C4-2B (cell line): ENCODE data around the gene INHBC.
"Not testable (repeated sequence)": the region's sequence is repeated elsewhere in the genome, so short reads cannot be mapped to it uniquely, and the experiment has no call there.

Experiments used
- H3K27ac ChIP-seq: fragments of 450-650 bp; 2 replicates; pipeline ENCODE4 v1.5.1; 2017
- ZFX ChIP-seq: fragments of 450-650 bp; IDR thresholded peaks from 2 replicates; pipeline ENCODE4 v1.6.1; 2017
- TF ChIP-seq, protein P1 (sequence below): fragments of 450-650 bp; conservative IDR thresholded peaks from 2 replicates; pipeline ENCODE4 v1.5.1; 2017; ENCODE audit warnings: mild to moderate bottlenecking

INHBC gene

DNA sequence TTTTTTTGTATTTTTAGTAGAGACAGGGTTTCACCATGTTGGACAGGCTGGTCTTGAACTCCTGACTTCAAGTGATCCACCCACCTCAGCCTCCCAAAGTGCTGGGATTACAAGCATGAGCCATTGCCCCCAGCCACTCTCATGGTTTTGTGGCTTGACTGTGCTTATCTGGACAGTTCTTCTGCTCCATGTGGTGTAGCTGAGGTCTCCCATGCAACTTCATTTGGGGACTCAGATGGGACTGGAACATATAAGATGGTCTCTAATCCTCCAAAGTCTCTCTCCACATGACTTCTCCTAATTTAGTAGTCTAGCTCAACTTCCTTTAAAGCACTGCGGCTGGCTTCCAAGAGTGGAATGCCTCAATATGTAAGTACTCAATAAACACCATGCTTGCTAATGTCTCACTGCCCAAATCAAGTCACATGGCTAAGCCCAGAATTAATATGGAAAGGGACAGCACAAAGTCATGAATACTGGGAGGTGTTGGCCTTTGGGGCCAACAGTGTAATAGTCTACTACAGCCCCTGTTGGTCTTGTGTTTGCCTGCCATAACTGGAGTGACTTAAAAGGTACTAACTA lies 7.4 kb downstream of the INHBC start:
- H3K27ac ChIP-seq = no peak overlapping the region
- TF ChIP-seq, protein P1, sequence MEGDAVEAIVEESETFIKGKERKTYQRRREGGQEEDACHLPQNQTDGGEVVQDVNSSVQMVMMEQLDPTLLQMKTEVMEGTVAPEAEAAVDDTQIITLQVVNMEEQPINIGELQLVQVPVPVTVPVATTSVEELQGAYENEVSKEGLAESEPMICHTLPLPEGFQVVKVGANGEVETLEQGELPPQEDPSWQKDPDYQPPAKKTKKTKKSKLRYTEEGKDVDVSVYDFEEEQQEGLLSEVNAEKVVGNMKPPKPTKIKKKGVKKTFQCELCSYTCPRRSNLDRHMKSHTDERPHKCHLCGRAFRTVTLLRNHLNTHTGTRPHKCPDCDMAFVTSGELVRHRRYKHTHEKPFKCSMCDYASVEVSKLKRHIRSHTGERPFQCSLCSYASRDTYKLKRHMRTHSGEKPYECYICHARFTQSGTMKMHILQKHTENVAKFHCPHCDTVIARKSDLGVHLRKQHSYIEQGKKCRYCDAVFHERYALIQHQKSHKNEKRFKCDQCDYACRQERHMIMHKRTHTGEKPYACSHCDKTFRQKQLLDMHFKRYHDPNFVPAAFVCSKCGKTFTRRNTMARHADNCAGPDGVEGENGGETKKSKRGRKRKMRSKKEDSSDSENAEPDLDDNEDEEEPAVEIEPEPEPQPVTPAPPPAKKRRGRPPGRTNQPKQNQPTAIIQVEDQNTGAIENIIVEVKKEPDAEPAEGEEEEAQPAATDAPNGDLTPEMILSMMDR = no peak
- TF ChIP-seq ZFX = no peak

DNA sequence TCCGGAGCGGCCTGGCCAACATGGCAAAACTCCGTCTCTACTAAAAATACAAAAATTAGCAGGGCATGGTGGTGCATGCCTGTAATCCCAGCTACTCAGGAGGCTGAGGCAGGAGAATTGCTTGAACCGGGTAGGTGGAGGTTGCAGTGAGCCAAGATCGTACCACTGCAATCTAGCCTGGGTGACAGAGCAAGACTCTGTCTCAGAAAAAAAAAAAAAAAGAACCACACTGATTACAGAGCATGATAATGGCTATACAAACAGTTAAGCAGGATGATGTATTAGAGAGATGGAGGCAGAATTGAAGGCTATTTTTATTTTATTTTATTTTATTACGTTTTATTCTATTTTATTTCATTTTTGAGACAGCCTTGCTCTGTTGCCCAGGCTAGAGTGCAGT lies 9.8 kb downstream of the INHBC start:
- H3K27ac ChIP-seq = not testable (repeated sequence)

DNA sequence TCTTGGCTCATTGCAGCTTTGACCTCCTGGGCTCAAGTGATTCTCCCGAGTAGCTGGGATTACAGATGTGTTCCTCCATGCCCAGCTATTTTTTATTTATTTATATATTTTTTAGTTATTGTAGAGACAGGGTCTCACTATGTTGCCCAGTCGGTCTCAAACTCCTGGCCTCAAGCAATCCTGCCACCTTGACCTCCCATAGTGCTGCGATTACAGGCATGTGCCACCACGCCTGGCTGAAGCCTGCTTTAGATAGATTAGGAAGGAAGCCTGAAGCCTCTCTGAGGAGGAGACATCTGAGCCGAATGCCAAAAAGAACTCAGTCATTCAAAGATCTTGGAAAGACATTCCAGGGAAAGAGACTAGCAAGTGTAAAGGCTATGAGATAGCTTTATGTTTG lies 10.2 kb downstream of the INHBC start:
- H3K27ac ChIP-seq = no peak overlapping the region
- TF ChIP-seq, protein P1 = no peak
- TF ChIP-seq ZFX = no peak

DNA sequence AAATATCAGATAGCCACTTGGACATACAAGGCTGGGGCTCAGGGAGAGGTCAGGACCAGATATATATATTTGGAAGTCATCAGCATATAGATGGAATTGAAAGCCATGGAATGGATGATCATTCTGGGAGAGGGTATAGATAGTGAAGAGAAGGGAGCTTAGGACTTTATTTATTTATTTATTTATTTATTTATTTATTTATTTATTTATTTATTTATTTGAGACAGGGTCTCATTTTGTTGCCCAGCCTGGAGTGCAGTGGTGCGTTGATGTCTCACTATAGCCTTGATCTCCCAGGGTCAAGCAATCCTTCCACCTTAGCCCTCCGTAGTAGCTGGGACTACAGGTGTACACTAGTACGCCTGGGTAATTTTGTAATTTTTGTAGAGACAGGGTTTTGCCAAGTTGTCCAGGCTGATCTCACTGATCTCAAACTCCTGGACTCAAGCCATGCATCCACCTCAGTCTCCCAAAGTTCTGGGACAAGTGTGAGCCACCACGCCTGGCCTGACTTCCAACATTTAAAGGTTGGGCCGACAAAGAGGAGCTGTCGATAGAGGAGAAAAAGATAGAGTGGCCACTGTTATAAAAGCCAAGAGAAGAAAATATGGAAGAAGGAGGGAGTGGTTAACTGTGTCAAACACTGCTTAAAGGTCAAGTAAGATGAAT lies 11.8 kb downstream of the INHBC start:
- H3K27ac ChIP-seq = no peak overlapping the region
- TF ChIP-seq ZFX = no peak
- TF ChIP-seq, protein P1 = no peak

DNA sequence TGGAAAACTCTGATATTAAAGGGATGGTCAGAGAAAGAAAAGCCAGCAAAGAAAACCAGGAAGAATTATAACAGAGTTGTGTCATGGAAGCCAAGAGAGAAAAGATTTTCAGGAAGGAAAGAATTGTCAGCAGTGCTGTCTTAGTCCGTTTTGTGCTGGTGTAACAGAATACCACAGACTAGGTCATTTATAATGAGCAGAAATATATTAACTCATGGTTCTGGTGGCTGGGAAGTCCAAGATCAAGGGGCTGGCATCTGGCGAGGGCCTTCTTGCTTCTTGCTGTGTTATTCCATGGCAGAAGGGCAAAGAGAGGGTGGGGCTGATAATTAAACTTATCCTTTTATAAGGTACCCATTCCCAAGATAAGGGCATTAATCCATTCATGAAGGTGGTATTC lies 14.1 kb downstream of the INHBC start:
- H3K27ac ChIP-seq = no peak overlapping the region
- TF ChIP-seq, protein P1 = no peak
- no peak for TF ChIP-seq ZFX

DNA sequence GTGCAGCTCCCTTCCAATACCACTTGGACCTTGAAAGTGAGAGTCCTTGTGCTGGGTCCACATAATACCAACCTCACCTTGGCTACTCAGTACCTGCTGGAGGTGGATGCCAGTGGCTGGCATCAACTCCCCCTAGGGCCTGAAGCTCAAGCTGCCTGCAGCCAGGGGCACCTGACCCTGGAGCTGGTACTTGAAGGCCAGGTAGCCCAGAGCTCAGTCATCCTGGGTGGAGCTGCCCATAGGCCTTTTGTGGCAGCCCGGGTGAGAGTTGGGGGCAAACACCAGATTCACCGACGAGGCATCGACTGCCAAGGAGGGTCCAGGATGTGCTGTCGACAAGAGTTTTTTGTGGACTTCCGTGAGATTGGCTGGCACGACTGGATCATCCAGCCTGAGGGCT lies 14.8 kb downstream of the INHBC start:
- TF ChIP-seq ZFX = no peak
- TF ChIP-seq, protein P1 = no peak
- no peak overlapping the region for H3K27ac ChIP-seq

DNA sequence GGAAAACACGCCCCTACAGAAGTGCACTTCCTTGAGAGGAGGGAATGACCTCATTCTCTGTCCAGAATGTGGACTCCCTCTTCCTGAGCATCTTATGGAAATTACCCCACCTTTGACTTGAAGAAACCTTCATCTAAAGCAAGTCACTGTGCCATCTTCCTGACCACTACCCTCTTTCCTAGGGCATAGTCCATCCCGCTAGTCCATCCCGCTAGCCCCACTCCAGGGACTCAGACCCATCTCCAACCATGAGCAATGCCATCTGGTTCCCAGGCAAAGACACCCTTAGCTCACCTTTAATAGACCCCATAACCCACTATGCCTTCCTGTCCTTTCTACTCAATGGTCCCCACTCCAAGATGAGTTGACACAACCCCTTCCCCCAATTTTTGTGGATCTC lies 15.5 kb downstream of the INHBC start:
- TF ChIP-seq, protein P1 = no peak
- no peak for TF ChIP-seq ZFX
- no peak overlapping the region for H3K27ac ChIP-seq

DNA sequence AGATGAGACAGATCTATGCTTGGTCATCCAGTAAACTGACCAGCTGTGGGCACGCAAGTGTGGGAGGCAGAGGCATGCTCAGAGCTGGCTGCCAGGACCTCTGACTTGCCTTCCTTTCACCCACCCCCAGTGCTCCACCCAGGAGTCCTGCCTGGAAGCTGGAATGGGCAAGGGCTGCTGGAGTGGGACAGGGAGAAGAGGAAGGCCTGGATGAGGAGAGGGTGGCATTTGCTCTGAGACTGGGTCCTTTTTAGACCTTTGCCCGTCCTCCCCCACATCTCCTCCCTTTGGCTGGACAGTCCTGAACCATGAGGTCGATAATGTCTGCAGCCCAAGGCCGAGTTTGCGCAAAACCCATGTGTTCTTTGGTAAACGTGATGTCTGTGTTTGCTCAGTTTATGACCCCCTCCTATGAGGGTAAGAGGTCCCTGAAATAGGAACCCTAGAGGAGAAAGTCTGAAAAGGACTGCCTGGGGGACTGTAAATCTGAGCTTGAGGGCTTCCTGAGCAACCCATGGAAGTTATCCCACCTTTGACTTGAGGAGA lies 16.7 kb downstream of the INHBC start:
- no peak overlapping the region for H3K27ac ChIP-seq
- TF ChIP-seq, protein P1 = no peak
- no peak for TF ChIP-seq ZFX
